ENCODE results near the gene LAMA2.

DNA sequence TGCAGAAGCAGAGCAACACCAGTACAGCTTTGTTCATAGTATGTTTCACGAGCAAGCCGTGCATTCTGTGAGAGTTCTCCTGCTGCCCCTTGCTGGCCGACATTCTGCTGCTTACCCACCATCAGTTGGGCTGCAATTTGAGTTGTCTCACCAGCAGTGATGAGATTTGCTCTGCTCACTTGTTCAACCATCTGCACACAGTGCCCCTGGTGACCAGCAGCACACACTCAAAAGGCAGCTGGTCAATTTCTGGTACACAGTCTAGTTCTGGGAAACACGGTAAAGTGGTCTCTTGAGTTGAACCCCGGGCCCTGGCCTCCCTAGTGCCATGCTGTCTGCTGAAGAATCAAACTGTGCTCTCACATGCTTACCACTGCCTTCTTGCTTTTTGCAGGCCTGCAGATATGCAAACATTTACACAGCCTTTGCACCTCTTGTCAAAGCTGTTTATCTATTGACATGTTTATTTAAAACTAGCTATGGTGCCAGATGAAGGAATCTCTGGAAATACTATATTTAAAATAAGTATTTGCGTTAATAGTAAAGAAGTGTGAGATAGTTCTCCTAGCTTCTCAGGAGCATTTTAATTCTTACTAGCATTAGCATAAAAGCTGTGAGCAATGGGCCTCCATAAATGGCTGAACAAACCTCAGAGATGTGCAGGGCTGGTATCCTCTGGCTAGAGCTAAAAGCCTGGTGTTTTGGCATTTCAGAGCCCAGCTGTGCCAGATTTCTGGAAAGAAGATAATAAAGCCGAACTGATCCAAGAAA lies 592.7 kb downstream of the LAMA2 start:
- TF ChIP-seq POLR2AphosphoS5 (IDR thresholded peaks at IDR 0.05; ENCODE audit: borderline replicate concordance, low read depth, low read length) (no peak), EZH2 (IDR thresholded peaks at IDR 0.05) (no peak)

All from SK-N-MC (cell line).